ENCODE measurements around the gene PPP1R3A.
"Not testable (repeated sequence)": the region's sequence is repeated elsewhere in the genome, so short reads cannot be mapped to it uniquely, and the experiment has no call there.

PPP1R3A gene

DNA sequence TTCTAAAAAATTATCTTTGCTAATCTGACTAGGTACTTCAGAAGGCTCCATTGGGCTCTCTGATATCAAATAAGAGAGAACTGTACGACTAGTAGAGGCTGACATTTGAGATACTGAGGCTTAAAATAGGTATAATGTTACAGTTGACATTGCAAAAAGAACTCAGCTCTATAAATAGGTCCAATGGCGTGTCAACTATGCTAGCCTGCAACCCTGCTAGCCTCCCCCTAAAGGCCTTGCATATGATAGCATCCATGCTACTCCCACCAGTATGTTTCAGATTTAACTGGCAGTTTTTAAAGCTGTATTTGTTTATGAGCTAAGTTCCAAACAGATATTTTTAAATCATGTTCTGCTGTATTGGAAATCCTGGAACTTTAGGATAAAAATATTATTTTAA, at the start of gene PPP1R3A:
Gene PPP1R3A, minus strand, starts transcription at position 64 of the 400 bp plus-strand sequence. Its CDS starts 13 bp downstream, at position 51.
- DNase-seq (ENCODE audit: low read depth): no peak

- no peak for DNase-seq (ENCODE audit: low read depth)
Measured at GRCh38 chr7:113963356-113963755, 44.5 kb upstream of the PPP1R3A start.

DNA sequence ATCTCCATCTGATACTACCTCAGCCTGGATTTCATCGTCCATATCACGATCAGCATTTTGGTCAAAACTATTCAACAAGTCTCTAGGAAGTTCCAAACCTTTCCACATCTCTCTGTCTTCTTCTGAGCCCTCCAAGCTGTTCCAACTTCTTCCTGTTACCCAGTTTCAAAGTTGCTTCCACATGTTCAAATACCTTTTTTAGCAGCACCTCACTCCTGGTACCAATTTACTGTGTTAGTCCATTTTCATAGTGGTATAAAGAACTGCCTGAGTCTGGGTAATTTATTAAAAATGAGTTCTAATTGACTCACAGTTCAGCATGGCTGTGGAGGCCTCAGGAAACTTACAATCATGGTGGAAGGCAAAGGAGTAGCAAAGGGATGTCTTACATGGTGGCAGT, 41.1 kb upstream of the PPP1R3A start:
- no peak for DNase-seq (ENCODE audit: low read depth)

GRCh38 chr7:113955157-113955556, 36.3 kb upstream of the PPP1R3A start:
- DNase-seq (ENCODE audit: low read depth): no peak

DNA sequence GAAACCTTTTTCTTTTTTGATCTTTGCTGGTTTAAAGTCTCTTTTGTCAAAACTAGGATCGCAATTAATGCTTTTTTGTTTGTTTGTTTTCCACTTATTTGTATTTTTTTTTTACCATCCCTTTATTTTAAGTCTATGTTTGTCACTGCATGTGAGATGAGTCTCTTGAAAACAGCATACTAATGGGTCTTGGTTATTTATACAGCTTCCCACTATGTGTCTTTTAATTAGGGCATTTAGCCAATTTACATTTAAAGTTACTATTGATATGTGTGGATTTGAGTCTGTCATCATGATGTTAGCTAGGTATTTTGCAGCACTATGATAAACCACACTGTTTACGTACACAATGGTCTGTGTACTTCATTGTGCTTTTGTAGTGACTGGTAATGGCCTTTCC, 34.7 kb upstream of the PPP1R3A start:
- DNase-seq (ENCODE audit: low read depth): no peak

- no peak for DNase-seq (ENCODE audit: low read depth)
Measured at GRCh38 chr7:113945018-113945938, 26.5 kb upstream of the PPP1R3A start.

DNA sequence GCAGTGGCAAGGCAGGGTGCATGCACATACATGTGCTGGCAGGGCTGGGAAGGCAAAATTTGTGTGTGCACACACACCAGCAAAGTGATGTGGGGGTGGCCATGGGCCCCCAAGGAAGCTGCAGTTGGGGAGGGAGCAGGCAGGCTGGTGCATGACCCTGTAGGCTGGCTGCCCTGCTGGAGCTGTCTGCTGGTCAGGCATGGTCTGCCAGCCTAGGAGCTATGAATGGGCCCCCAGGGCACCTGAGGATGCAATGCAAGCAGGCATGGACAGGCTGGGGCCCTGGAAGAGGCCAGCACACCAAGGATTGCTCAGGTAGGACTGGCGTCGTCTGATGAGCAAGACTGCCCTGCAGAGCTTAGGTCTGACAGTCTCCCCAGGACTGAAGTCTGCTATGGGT, 18.2 kb upstream of the PPP1R3A start:
- no peak for DNase-seq (ENCODE audit: low read depth)

DNA sequence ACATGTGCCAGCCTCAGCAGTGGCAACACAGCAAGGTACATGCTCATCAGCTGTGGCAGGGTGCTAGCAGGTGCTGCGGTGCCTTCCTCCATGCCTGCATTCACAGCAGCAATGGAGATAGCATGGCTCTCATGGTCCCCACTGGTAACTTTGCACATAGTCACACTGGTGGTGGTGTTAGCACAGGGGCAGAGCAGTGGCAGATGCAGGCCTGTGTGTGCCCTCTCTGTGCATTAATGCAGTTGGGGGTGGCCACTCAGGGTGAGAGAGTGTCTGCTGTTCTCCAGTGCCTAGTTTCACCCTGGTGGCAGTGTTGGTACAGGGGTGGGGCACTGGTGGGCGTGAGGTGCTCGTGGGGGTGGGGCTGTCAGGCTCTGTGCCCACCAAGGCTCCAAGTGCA, 17.7 kb upstream of the PPP1R3A start:
- no peak for DNase-seq (ENCODE audit: low read depth)

DNA sequence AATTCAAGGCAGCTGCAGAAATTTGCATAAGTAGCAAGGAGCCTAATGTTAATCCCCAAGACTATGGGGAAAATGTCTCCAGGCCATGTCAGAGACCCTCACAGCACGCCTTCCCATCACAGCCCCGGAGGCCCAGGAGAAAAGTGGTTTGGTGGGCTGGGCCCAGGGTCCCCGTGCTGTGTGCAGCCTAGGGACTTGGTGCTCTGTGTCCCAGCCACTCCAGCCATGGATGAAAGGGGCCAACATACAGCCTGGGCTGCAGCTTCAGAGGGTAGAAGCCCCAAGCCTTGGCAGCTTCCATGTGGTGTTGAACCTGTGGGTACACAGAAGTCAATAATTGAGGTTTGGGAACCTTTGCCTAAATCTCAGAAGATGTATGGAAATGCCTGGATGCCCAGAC, 10.6 kb upstream of the PPP1R3A start:
- not testable (repeated sequence) for DNase-seq (ENCODE audit: low read depth)

- no peak for DNase-seq (ENCODE audit: low read depth)
Measured at GRCh38 chr7:113928112-113928511, 9.3 kb upstream of the PPP1R3A start.

DNA sequence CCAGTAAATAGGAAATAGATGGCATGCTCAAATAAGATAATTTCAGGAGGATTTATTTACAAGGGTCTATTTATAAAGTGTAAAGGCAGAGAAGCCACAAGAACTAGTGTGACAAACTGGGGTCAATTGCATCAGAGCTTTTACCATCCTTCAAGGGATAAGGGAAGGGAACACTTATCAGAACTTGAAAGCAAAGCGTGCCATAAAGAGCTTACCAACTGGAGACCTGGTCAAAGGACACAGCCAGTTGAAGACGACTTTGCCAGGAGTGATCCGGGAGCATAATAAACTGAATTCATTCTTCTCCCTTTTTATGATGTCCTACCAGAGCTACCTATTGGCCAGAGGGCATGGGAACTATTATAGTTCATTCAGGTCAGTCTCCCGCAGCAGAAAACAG, 3.2 kb upstream of the PPP1R3A start:
- no peak for DNase-seq (ENCODE audit: low read depth)

GRCh38 chr7:113921363-113921762, 2.6 kb upstream of the PPP1R3A start:
- no peak for DNase-seq (ENCODE audit: low read depth)

- no peak for DNase-seq (ENCODE audit: low read depth)
Measured at GRCh38 chr7:113917840-113918239, 969 bp downstream of the PPP1R3A start.

DNA sequence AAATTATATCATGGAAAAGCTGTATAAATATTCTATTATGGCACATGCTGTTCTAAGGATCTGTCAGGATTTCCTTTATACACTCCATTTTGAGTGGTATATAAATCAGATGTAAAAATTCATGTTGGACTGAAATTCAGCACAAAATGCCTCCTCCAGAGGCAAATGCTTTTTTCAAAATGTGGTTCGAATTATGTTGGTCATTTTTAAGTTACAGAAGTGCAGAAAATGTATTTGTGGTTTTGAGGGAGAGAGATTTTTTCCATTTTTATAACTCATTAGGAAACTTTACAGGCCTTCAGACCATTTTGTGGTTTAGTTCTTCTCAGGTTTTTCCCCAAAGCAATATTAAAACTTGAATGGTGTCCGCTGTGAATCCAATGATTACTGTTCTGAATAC, 2.9 kb downstream of the PPP1R3A start:
- no peak for DNase-seq (ENCODE audit: low read depth)

- DNase-seq (ENCODE audit: low read depth): no peak
Measured at GRCh38 chr7:113912876-113913275, 5.9 kb downstream of the PPP1R3A start.

DNA sequence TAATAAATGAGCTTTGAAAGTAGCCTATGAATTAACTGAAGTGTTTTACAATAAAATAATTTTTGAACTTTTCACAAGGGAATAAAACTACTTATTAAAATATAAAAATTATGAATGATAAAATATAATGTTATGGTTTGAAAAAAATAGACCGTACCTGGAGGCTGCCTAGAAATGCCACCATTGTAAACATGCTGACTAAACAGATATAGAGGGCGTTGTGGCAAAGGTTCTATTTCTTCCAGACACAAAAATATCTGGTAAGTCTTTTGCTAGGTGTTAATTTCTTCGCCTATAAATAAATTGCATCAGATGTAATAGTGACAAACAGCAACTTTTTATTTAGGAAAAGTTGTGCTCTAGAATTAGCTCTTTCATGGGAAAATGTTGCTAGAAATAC, 11.2 kb downstream of the PPP1R3A start:
- DNase-seq (ENCODE audit: low read depth): no peak

GRCh38 chr7:113904521-113904920, 14.3 kb downstream of the PPP1R3A start:
- no peak for DNase-seq (ENCODE audit: low read depth)

GRCh38 chr7:113892818-113893217, 26.0 kb downstream of the PPP1R3A start:
- no peak for DNase-seq (ENCODE audit: low read depth)

DNA sequence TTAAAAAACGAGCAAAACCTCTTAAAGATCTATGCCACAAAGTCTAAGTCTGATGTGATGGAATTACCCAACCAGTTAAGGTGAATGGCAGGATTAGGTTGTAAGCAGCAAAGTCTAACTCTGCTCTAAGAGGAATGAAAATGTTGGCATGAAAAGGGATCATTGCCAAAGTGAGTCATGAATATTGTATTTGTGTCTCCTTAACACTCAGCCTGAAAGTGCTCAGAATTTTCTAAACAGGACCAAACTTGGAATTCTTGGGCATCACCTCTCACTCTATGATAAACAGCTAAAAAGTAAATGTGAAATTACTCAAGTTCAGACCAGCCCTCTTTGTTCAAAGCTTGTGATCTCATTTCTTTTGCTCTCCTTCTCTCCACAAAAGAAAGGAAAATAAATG, 27.0 kb downstream of the PPP1R3A start:
- no peak for DNase-seq (ENCODE audit: low read depth)

DNA sequence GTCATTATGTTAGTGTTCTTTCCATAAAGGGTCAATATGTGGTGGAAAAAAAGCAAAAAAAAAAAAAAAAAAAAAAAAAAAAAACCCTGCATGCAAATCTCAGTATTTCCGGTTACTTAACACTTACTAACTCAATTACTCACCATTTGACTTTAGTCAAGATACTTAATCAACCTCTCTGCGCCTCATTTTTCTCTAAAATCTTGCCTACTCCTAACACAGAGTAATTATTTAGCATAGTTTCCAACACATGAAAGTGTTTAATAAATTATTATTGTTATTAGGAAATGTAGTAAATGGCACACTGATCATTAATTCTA, 27.8 kb downstream of the PPP1R3A start:
- no peak for DNase-seq (ENCODE audit: low read depth)

GRCh38 chr7:113890331-113891030, 28.3 kb downstream of the PPP1R3A start:
- no peak for DNase-seq (ENCODE audit: low read depth)

- no peak for DNase-seq (ENCODE audit: low read depth)
Measured at GRCh38 chr7:113883096-113883495, 35.7 kb downstream of the PPP1R3A start.

- no peak for DNase-seq (ENCODE audit: low read depth)
Measured at GRCh38 chr7:113880559-113880958, 38.2 kb downstream of the PPP1R3A start.

All from stimulated activated CD8-positive, alpha-beta memory T cell treated with anti-CD3 and anti-CD28 coated beads, Interleukin-7, amount 100 ng/mL, for 24 hours (primary cell).